CD4-positive, alpha-beta T cell treated with Interleukin-1 beta for 1 hour (primary cell): ENCODE data around the gene ATG4A.

Experiments
- DNase-seq, 2 donors: peaks; one replicate each; pipeline ENCODE4 v3.0.0-alpha.2; 2020 to 2022

ATG4A gene

DNA sequence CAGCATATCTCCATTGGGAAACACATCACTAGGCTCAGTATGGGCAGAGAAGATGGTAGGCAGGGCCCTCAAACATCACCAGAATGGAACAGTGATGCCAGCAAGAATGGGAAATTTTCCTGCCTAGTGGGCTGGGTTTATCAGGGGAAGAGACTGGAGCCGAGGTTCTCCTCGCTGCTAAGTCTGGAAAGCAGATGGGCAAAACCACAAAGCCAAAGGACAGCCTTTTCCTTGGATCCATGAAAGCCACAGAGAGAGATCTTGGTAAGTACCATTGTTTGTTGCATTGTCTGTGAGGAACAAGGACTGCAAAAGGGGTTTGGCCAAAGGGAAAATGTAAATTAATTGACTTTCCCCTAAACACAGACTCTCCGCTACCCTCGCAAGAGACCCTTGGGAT, 80.1 kb downstream of the ATG4A start:
- DNase-seq = no peak

DNA sequence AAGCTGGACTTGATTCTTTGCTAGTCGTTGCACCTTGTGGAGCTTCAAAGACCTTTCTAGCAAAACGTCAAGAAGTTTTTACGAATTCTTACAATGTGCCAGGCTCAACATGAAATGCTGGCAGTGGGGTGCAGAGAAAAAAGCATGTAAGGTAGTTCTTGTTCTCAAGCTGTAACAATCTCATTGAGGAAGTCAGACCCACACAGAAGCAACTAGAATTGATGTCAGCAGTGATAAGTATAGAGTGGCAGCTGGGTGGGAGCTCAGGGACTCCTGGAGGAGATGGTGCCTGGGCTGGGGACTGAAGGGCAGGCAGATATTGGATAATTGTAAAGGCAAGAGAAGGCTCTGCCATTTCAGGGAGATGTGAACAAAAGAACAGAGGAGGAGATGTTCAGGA, 82.3 kb downstream of the ATG4A start:
- DNase-seq = no peak

DNA sequence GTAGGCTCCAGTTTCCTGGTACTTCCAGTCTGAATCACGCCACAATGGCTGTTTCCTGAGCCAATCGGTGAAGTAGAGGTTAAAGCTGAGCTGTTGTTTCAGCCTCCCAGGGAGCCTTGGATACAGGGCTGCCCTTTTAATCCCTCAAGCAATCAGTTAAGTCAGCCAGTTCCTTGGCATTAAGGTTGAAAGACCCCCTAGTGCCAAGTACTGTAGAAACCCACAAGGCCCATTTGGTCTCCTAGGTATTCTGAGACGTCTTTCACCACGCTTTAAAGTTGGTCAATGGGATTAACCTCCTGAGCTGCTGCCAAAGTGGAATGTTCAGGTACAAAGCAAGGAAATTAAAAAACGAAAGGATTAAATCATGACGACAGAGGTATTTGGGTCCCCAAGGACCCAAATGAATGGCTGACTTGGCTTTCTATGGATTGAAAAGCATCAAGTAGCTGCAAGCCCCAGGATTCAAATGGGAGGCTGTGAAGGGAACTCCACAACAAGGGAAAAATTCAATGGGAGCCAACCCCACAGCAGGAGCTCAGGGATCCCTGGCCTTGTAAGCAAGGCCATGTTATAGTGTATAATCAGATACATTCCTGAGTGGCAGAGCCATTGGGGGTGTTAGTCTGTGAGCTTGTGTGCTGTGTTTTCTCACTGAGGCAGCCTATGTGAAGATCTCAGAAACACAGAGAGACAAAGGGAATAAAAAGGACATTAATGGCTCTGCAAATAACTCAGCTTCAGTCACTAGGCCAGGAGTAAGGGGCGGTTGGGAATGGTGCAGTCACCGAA, 86.0 kb downstream of the ATG4A start:
- DNase-seq = no peak

DNA sequence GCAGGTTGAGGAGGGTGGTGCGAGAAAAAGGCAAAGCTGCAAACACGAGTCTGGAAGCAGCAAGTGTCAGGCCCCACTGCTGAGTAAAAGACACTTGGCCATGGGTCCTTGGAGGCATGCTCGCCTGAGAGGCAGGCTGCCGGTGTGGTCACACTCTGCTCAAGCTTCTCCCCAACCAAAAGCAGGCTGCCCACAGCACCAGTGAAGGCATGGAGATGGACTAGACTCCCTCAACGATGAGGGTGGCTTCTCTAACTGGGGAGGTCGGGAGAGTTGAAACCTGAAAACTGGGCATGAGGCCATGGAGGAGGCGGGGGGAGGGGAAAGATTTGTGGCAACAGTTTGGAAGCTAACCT, 86.5 kb downstream of the ATG4A start:
- no peak for DNase-seq

DNA sequence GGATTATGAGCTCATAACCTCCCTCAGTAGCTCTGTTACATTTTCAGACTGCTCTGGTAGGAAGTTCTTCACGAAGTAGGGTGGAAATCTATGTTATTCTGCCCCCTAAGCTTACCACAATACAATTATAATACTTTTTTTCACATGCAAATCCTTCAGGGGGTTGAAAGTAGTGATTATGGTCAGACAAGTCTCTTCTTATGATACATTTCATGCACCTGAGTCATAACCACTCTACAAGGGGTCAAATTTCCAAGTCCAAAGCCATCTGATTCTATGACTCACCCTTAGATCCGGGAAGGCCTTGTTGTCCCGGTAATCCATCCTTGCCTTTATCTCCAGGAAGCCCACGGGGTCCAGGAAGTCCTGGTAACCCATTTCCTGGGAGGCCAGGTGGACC, 95.2 kb downstream of the ATG4A start:
- DNase-seq = no peak

DNA sequence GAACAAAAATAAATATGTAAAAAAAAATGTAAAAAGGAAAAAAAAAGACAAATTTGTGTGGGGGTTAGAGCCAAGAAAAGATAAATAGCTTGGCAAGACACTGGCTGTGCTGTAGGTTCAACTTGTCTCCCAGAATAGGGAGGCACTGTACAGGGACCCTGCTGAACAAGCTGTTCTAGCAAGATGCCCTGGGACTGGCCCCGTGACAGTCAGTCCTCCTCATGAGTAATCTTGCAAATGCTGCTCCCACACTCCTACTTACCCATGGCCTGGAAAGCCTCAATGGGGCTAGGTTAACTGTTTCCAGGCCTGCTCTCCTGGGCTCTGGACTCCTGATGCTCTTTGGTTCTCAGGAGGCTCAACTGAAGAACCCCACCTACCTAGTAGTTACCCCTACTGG, 106.8 kb downstream of the ATG4A start:
- no peak for DNase-seq

DNA sequence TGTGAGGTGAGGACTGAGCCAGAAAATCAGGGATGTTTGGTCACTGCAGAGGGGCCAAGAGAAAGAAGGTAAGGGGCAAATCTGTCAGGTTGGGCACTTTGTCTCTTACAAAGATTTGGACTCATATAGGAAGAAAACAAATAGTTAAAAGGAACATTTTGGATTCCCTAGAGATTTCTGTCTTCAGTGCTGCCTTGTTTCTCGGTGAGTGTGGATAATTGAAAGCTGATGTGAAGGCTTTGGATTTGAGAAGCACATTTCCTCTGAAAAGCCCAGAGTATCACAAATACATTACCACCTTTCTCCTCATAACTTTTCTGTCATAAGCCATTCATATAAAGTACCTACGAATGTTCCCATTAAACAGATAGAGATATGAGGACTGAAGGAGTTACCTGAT, 107.5 kb downstream of the ATG4A start:
- DNase-seq = no peak

DNA sequence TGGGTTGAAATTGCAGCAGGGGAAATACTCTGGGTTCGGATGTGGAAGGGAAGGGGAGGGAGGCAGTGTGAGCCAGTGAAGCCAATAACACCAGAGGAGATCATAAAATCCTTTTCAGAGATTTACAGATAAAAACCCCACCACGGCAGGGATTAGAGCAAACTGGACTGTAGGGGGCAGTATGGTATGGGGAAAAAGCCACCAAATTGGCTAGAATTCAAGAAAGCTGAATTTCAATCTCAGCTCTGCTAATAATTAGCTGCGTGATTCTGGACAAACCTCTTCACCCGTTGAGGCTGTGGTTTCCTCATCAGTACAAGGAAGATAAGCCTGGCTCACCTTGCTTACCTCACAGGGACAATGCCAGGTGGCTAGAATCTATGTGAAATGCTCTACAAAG, 108.1 kb downstream of the ATG4A start:
- DNase-seq = no peak

DNA sequence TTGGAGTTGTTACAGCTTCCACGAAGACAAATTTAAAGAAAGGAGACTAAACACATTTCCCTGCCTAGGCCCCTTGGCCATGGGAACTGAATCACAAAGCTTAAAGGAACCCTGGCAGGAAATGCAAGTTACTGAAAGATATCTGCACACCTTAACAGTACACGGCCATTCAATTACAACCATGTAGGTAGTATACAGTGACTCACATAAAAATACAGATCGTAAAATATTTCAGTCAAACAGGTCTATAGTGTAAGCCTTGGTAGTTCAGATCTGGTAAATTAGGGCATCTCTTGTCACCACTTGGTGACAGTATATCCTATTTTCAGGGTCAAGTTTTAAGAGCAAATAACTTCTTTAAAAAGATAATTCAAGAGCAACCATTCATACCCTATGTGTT, 112.0 kb downstream of the ATG4A start:
- DNase-seq = no peak
